KMS-11 (cell line): ENCODE results near the gene SLC6A1.

Experiments used
- H2AFZ ChIP-seq: fragments of 200-600 bp; sonication (generic); 2 replicates; pipeline ENCODE4 v1.6.1; 2016; ENCODE audit warnings: antibody characterized with exemption, mixed run types, low read depth
- H3K27ac ChIP-seq: fragments of 200-600 bp; sonication (generic); 2 replicates; pipeline ENCODE4 v1.6.1; 2016; ENCODE audit warnings: mild to moderate bottlenecking, mixed run types
- H3K27me3 ChIP-seq: fragments of 200-600 bp; sonication (generic); 2 replicates; pipeline ENCODE4 v1.6.1; 2017; ENCODE audit warnings: mild to moderate bottlenecking, low read depth, mixed run types, moderate library complexity; ENCODE audit not compliant: insufficient read depth
- H3K36me3 ChIP-seq: fragments of 200-600 bp; sonication (generic); 2 replicates; pipeline ENCODE4 v1.6.1; 2017; ENCODE audit warnings: mild to moderate bottlenecking, mixed run types; ENCODE audit not compliant: insufficient read depth
- H3K4me1 ChIP-seq: fragments of 200-600 bp; sonication (generic); 2 replicates; pipeline ENCODE4 v1.6.1; 2016; ENCODE audit warnings: mild to moderate bottlenecking, low read depth, mixed run types; ENCODE audit not compliant: poor library complexity, severe bottlenecking
- H3K4me2 ChIP-seq: fragments of 200-600 bp; sonication (generic); 2 replicates; pipeline ENCODE4 v1.7.0; 2016; ENCODE audit warnings: mild to moderate bottlenecking, mixed run types
- H3K4me3 ChIP-seq: fragments of 200-600 bp; sonication (generic); IDR thresholded peaks from 2 replicates; pipeline ENCODE4 v1.6.1; 2017; ENCODE audit warnings: low read depth, low read length, mixed read lengths; ENCODE audit not compliant: insufficient read depth
- H3K79me2 ChIP-seq: fragments of 200-600 bp; sonication (generic); 2 replicates; pipeline ENCODE4 v1.6.1; 2016; ENCODE audit warnings: low read depth, mixed run types; ENCODE audit not compliant: insufficient read depth
- H3K9ac ChIP-seq: fragments of 200-600 bp; sonication (generic); 2 replicates; pipeline ENCODE4 v1.6.1; 2016; ENCODE audit warnings: mild to moderate bottlenecking, mixed run types
- H4K20me1 ChIP-seq: fragments of 200-600 bp; sonication (generic); 2 replicates; pipeline ENCODE4 v1.6.1; 2016; ENCODE audit warnings: mild to moderate bottlenecking, mixed run types; ENCODE audit not compliant: insufficient read depth
- TF ChIP-seq, protein P1 (sequence below): fragments of 200-600 bp; sonication (generic); conservative IDR thresholded peaks from 2 replicates; pipeline ENCODE4 v1.6.1; 2017; ENCODE audit warnings: low read depth, mild to moderate bottlenecking, antibody characterized with exemption, low read length, moderate library complexity, mixed read lengths

SLC6A1 gene

GRCh38 chr3:11056531-11057050 is 64.0 kb downstream of the SLC6A1 start:
- H3K4me2 ChIP-seq: no peak overlapping the region
- no peaks in the 10 kb centered on the region for H3K79me2 ChIP-seq
- H3K36me3 ChIP-seq: no peaks in the 10 kb centered on the region
- no peaks in the 10 kb centered on the region for H3K27me3 ChIP-seq
- no peak overlapping the region for H2AFZ ChIP-seq
- TF ChIP-seq, protein P1, sequence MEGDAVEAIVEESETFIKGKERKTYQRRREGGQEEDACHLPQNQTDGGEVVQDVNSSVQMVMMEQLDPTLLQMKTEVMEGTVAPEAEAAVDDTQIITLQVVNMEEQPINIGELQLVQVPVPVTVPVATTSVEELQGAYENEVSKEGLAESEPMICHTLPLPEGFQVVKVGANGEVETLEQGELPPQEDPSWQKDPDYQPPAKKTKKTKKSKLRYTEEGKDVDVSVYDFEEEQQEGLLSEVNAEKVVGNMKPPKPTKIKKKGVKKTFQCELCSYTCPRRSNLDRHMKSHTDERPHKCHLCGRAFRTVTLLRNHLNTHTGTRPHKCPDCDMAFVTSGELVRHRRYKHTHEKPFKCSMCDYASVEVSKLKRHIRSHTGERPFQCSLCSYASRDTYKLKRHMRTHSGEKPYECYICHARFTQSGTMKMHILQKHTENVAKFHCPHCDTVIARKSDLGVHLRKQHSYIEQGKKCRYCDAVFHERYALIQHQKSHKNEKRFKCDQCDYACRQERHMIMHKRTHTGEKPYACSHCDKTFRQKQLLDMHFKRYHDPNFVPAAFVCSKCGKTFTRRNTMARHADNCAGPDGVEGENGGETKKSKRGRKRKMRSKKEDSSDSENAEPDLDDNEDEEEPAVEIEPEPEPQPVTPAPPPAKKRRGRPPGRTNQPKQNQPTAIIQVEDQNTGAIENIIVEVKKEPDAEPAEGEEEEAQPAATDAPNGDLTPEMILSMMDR: no peak
- no peak overlapping the region for H3K9ac ChIP-seq
- H3K4me1 ChIP-seq: no peaks in the 10 kb centered on the region
- no peak overlapping the region for H3K27ac ChIP-seq
- H4K20me1 ChIP-seq: no peaks in the 10 kb centered on the region
- H3K4me3 ChIP-seq: no peak overlapping the region

GRCh38 chr3:11057655-11058054 is 65.1 kb downstream of the SLC6A1 start:
- no peaks in the 10 kb centered on the region for H3K79me2 ChIP-seq
- no peaks in the 10 kb centered on the region for H3K27me3 ChIP-seq
- H3K9ac ChIP-seq: no peak overlapping the region
- no peak overlapping the region for H3K27ac ChIP-seq
- no peaks in the 10 kb centered on the region for H3K4me1 ChIP-seq
- H3K36me3 ChIP-seq: no peaks in the 10 kb centered on the region
- H3K4me2 ChIP-seq: no peak overlapping the region
- TF ChIP-seq, protein P1: no peak
- H3K4me3 ChIP-seq: no peak overlapping the region
- H4K20me1 ChIP-seq: no peaks in the 10 kb centered on the region
- no peak overlapping the region for H2AFZ ChIP-seq

- no peak overlapping the region for H3K9ac ChIP-seq
- no peaks in the 10 kb centered on the region for H3K36me3 ChIP-seq
- H3K4me3 ChIP-seq: no peak overlapping the region
- H4K20me1 ChIP-seq: no peaks in the 10 kb centered on the region
- no peak overlapping the region for H2AFZ ChIP-seq
- H3K79me2 ChIP-seq: no peaks in the 10 kb centered on the region
- H3K4me2 ChIP-seq: no peak overlapping the region
- no peaks in the 10 kb centered on the region for H3K4me1 ChIP-seq
- TF ChIP-seq, protein P1: peak; percentile 49
- H3K27ac ChIP-seq: no peak overlapping the region
- H3K27me3 ChIP-seq: no peaks in the 10 kb centered on the region
Observed at GRCh38 chr3:11059090-11059798, 66.7 kb downstream of the SLC6A1 start.

DNA sequence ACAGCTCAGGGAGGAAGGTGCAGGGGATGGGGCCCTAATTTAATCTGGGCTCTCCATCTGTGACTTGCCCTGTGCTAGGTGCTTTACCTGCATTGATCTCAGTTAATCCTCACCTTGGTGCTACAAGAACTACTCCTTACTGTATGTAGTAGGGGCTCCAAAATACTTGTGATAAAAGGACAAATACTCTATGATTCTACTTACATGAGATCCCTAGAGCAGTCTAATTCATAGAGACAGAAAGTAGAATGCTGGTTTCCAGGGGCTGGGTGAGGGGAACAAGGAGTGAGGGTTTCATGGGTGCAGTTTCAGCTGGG is 67.2 kb downstream of the SLC6A1 start:
- Histone ChIP-seq H3K4me2 (no peak overlapping the region), H3K36me3 (no peaks in the 10 kb centered on the region), H2AFZ (no peak overlapping the region), H4K20me1 (no peaks in the 10 kb centered on the region), H3K4me3 (no peak overlapping the region), H3K79me2 (no peaks in the 10 kb centered on the region), H3K4me1 (no peaks in the 10 kb centered on the region), H3K27me3 (no peaks in the 10 kb centered on the region), H3K27ac (no peak overlapping the region), H3K9ac (no peak overlapping the region)
- TF ChIP-seq, protein P1: 0 out of 2 replicates have a peak, but pooled peaks have one; percentile 14
